Activated CD4-positive, alpha-beta T cell treated with anti-CD3 and anti-CD28 coated beads, Interleukin-2, amount 10 ng/mL, durations not matched to agents 7 days and 5 days (primary cell): ENCODE data around the gene SPPL3. TPM values are rescaled to one million over a fixed set of nuclear protein-coding genes. Genes with fewer than 3 reads are reported as not detected.
A peak's percentile ranks its signal among the peaks of the same experiment; 100 is the strongest.

Experiments used
- CTCF ChIA-PET: fragments of 350-600 bp; sonication (Branson Sonifier 250); formaldehyde crosslinking; loops from one replicate; lab custom pipeline; 2021; ENCODE audit warnings: antibody characterized with exemption; lab: Charles Lee
- POLR2A ChIA-PET: fragments of 350-600 bp; sonication (Branson Sonifier 250); formaldehyde crosslinking; loops from one replicate; lab custom pipeline; 2021; ENCODE audit warnings: antibody characterized with exemption; lab: Charles Lee
- DNase-seq: peaks from one replicate; pipeline ENCODE4 v3.0.0-alpha.2; 2020
- H3K27ac Mint-ChIP-seq: one replicate; pipeline ENCODE4 v1.8.0; 2021; ENCODE audit warnings: mild to moderate bottlenecking, moderate library complexity, mixed read lengths
- H3K27me3 Mint-ChIP-seq: one replicate; pipeline ENCODE4 v1.8.0; 2021; ENCODE audit warnings: mixed read lengths
- H3K36me3 Mint-ChIP-seq: one replicate; pipeline ENCODE4 v1.8.0; 2021; ENCODE audit warnings: low read depth, mixed read lengths
- H3K4me1 Mint-ChIP-seq: one replicate; pipeline ENCODE4 v1.8.0; 2021; ENCODE audit warnings: mixed read lengths
- H3K4me3 Mint-ChIP-seq: one replicate; pipeline ENCODE4 v1.8.0; 2021; ENCODE audit warnings: mild to moderate bottlenecking, moderate library complexity, mixed read lengths
- H3K9me3 Mint-ChIP-seq: one replicate; pipeline ENCODE4 v1.8.0; 2021; ENCODE audit warnings: mixed read lengths
- total RNA-seq, 2 experiments: library from RNA; stranded (reverse); gene quantifications; one replicate each; pipeline ENCODE4 v1.2.3, GENCODE V29; 2021

The SPPL3 gene
- total RNA-seq, 2 experiments from 2014 or later, result 31.9 to 43.0 TPM

DNA sequence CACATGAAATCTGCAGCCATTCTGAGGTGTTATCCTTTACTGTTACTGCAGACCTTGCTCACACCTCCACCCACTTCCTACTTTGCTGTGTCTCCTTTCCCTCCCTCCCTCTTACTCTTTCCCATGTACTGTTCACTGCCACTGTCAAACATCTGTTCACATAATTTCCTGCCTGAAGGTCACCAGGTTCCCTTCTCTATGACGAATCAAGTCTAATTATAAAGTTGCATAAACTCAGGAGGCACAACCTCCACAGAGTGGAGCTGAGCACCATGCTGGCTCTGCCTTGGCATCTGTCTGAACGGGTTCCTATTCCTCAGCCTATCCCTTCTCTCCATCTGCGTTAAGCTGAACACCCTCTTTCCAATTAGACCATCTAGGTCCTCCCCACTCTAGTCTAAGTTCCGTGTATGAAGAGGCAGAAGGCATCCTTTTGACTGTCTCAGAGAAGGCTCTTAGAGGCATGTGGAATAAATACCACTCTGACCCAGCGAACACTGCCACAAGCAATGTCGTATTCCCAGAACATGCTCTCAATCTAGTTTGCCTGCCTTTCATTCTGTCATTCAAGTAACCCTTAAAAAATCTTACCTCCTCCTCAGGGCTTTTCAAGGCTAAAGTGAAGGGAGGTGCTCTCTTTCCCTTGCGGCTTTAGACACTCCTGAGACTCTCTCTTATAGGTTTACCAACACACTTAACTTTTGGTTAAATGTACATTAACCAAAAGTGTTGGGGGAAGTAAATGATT lies 129.8 kb downstream of the SPPL3 start:
- no peaks in the 10 kb centered on the region for H3K9me3 Mint-ChIP-seq
- H3K36me3 Mint-ChIP-seq, result peaks cover 9% of the 10 kb centered on the region
- no peak for DNase-seq
- CTCF ChIA-PET, result no interaction called here
- H3K4me1 Mint-ChIP-seq, result peaks cover 20% of the 10 kb centered on the region
- no peak overlapping the region for H3K4me3 Mint-ChIP-seq
- no peak overlapping the region for H3K27ac Mint-ChIP-seq
- no peaks in the 10 kb centered on the region for H3K27me3 Mint-ChIP-seq
- POLR2A ChIA-PET, result no interaction called here

DNA sequence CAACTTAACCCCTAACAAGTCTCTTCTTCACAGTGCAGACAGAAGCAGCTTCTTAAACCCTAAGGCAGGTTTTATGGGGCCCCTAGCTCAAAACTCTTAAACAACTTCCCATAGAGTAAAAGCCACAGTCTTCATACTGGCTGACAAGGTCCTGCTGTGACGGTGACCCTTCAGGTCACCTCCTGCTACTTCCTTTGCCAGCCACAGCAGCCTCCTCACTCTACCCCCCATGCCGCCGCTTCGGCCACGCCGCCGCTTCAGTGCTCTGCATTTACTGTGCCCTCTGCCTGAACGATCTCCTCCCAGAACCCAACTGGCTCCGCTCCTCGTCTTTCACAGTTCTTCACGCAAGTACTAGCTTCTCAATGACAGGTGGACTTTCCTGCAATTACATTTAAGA lies 133.1 kb downstream of the SPPL3 start:
- Mint-ChIP-seq H3K4me3 (no peak overlapping the region), H3K36me3 (peaks cover 13% of the 10 kb centered on the region), H3K27me3 (no peaks in the 10 kb centered on the region), H3K4me1 (peaks cover 18% of the 10 kb centered on the region), H3K9me3 (no peaks in the 10 kb centered on the region), H3K27ac (no peak overlapping the region)
- DNase-seq, result no peak
- POLR2A ChIA-PET, result no interaction called here
- CTCF ChIA-PET, result no interaction called here

DNA sequence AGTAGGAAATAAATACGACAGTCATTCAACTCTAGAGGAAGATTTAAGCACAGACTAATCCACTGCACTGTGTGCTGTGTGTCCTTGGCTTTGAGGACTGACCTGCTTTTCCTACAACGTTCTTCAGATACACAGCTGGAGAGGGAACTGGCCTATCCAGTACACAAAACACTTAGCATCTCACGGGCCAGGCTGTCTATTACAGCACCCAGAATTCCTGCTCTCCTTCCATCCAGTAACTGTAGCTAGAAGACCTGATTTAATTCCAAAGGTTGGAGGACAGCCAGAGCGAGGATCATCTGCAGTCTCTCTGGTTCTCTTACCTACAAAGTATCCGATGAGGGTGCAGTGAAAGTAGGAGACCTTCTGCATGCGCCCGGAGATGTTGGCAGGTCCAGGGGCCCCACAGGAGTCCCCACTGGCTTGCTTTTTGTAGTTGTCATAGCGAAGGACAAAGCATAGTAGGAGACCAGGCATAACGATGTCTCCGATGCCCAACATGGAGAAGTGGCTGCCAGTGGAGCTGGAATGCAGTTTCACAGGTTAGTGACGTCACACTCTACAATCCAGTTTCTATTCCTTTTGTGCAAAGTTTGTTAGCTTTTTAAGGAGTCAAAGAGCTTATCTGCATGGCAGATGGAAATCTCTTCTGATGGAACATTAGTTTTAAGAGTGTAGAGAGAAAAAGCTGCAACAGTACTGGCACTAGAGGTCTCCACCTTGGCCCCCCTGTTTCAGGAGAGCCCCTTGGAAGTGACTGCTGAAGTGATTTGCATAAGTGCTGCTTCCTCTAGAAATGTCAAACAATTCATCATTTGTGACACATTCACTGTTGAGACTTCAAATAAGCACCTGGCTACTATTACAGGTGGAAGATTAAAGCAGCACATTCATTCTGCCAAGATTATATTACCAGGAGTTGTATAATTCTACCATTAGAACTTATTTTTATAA lies 136.8 kb downstream of the SPPL3 start:
- H3K9me3 Mint-ChIP-seq, result no peaks in the 10 kb centered on the region
- no peak overlapping the region for H3K4me3 Mint-ChIP-seq
- ChIA-PET POLR2A (interaction anchor here (0.6 kb wide), 1 partner anchor 38 kb away, joined by 4 read pairs; no protein-coding TSS in a partner anchor), CTCF (no interaction called here)
- peaks cover 17% of the 10 kb centered on the region for H3K36me3 Mint-ChIP-seq
- peaks cover 3% of the 10 kb centered on the region for H3K4me1 Mint-ChIP-seq
- H3K27ac Mint-ChIP-seq, result no peak overlapping the region
- H3K27me3 Mint-ChIP-seq, result no peaks in the 10 kb centered on the region
- DNase-seq, result no peak

DNA sequence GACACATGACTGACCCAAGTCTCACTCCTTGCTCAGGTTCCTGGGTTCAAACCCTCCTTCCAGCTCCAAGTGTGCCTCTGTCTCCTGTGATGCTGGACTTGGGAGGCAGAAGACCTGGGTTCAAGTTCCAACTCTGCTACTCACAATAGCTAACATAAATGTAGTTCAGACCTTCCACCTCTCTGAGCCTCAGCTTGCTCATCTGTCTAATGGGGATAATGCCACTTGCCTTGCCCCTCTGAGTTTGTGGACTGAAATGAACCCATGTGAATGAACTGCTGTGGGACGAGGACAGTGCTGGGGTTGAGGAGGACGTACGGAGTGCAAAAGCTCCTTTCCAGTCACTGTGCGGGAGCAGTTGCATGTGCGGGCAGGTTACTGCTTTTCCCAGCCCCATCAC lies 137.6 kb downstream of the SPPL3 start:
- Mint-ChIP-seq H3K4me1 (peaks cover 3% of the 10 kb centered on the region), H3K27ac (no peak overlapping the region), H3K9me3 (no peaks in the 10 kb centered on the region), H3K4me3 (no peak overlapping the region), H3K36me3 (peaks cover 17% of the 10 kb centered on the region), H3K27me3 (no peaks in the 10 kb centered on the region)
- CTCF ChIA-PET, result interaction anchor here (1.1 kb wide), 1 partner anchor 11 kb away, joined by 3 read pairs; no protein-coding TSS in a partner anchor
- DNase-seq, result no peak
- POLR2A ChIA-PET, result no interaction called here

DNA sequence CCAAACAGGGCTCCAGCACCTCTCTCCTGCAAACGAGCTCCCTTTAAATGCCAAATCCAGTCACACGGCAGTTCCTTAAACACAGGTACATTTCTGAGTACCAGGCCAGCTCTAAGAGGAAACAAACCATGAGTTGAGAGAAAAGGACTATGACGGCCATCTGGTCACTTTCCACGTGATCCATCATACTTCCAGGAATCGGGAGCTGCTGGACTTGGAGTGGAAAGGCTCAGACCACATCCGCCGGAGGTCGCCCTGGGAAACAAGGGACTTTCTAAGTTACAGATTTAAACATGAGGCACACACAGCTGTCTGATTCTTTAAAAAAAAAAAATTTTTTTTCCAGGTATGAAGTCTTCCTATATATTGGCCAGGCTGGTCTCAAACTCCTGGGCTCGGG lies 139.3 kb downstream of the SPPL3 start:
- POLR2A ChIA-PET, result no interaction called here
- peaks cover 9% of the 10 kb centered on the region for H3K4me1 Mint-ChIP-seq
- no peak for DNase-seq
- CTCF ChIA-PET, result interaction anchor here (0.6 to 1.6 kb wide), 2 partner anchors 65 to 208 kb away, joined by 3 read pairs; no protein-coding TSS in a partner anchor
- peaks cover 22% of the 10 kb centered on the region for H3K36me3 Mint-ChIP-seq
- H3K4me3 Mint-ChIP-seq, result no peak overlapping the region
- no peak overlapping the region for H3K27ac Mint-ChIP-seq
- no peaks in the 10 kb centered on the region for H3K9me3 Mint-ChIP-seq
- H3K27me3 Mint-ChIP-seq, result no peaks in the 10 kb centered on the region

DNA sequence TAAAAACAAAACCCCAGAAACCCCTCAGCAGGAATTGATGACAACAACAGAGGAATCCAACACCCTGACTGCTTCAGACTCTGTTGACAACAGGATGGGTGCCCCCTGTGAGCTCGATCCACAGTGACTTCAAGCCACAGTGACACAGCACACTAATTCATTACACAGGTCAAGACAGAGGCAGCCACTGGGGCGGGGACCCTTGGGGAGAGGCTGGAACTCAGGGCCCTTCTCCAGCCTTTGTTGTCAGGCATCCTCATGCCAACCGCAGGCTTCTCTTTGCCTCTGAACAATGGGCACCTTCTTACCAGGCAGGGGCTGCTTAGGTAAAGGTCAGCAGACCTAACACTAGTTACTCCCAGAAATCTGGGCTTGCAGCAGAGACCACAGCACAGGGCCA lies 140.9 kb downstream of the SPPL3 start:
- ChIA-PET POLR2A (no interaction called here), CTCF (interaction anchor here (0.6 to 0.7 kb wide), 2 partner anchors 209 to 253 kb away, joined by 3 read pairs; no protein-coding TSS in a partner anchor)
- Mint-ChIP-seq H3K36me3 (peaks cover 22% of the 10 kb centered on the region), H3K27me3 (no peaks in the 10 kb centered on the region), H3K27ac (no peak overlapping the region), H3K4me1 (peaks cover 9% of the 10 kb centered on the region), H3K4me3 (no peak overlapping the region), H3K9me3 (no peaks in the 10 kb centered on the region)
- DNase-seq, result no peak

DNA sequence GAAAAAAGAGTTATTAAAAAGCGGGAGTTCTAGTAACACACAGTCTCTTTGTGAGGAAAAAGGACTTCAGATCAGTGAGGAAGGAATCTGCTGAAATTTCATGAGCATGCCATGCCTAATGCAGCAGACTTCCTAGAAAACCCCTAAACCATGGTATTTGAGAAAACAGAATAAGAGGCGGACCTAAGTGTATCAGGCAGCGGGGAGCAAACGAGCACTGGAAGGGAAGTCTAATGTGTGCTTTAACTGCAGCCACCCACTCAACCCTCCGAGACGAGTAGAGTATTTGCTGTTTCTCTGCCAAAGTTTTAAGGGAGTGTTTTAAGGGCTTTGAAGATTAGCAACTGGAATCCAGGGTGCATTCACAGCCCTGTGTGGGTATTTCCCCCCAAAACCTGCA lies 142.1 kb downstream of the SPPL3 start:
- no peaks in the 10 kb centered on the region for H3K9me3 Mint-ChIP-seq
- ChIA-PET CTCF (no interaction called here), POLR2A (no interaction called here)
- no peak overlapping the region for H3K4me3 Mint-ChIP-seq
- peaks cover 22% of the 10 kb centered on the region for H3K36me3 Mint-ChIP-seq
- H3K27ac Mint-ChIP-seq, result no peak overlapping the region
- peaks cover 9% of the 10 kb centered on the region for H3K4me1 Mint-ChIP-seq
- DNase-seq, result no peak
- H3K27me3 Mint-ChIP-seq, result no peaks in the 10 kb centered on the region

DNA sequence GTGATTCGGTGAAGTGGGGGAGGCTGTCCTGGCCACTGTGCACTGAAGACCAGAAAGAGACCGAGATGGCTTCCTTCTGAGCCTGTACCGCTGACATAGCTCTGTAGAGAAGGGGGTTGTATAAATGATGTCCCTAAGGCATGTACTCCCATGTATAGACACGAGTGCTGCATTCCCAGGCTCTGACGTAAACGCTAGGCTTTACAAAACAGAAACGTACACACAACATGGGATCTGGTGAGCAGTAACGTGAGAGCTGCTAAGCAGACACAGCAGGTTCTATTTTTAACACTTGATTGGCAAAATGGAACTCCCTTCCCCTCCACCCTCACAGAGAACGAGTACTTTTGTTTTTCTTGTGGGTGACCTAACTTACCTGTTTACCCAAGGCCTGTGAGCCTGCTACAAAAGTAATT lies 142.6 kb downstream of the SPPL3 start:
- Mint-ChIP-seq H3K27ac (peak overlapping the region; percentile 89), H3K9me3 (no peaks in the 10 kb centered on the region), H3K4me3 (no peak overlapping the region), H3K4me1 (peaks cover 9% of the 10 kb centered on the region), H3K27me3 (no peaks in the 10 kb centered on the region), H3K36me3 (peaks cover 19% of the 10 kb centered on the region)
- POLR2A ChIA-PET, result no interaction called here
- CTCF ChIA-PET, result no interaction called here
- DNase-seq, result no peak

DNA sequence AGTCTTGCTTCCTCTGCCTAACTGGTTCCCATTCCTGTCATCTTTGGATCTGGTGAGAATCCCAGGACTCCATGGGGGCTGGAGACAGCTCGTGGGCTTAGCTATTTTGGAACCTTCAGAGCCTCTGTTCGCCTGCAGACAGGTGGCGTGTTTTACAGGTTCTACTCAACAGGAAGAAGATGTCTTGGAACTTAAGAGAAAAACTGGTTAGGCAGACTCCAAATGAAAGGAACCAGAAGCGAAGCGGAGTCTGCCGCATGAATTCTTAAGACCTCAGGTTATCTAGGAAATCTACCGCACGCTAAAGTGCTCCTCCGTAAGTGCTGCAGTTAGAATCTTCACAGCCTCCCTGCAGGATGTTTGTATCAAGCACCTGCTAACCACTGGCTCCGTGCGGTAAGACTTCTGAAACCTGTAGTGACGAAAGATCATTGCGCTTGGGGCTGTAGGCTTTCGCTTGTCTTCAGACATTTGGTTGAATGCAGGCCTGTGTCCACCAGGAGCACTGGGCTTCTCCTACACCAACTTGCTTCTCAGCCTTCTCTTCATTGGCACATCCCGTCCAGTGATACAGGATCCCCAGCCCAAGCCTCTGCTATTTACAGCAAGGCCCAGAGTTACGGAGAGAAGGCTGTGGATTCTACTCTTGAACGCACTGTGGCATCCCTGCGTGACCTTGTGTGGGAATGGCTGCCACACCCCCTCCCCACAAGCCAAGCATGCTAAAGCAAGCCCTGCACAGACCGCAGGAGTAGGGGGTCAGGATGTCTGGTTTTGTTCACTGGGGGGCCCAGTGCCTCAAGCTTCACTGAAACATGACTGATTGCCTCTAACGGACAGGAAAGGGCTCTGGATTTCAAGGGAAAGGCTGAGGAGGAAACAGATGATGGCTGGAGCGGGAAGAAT lies 143.6 kb downstream of the SPPL3 start:
- Mint-ChIP-seq H3K9me3 (no peaks in the 10 kb centered on the region), H3K27ac (peak overlapping the region; percentile 89), H3K27me3 (no peaks in the 10 kb centered on the region), H3K36me3 (peaks cover 18% of the 10 kb centered on the region), H3K4me3 (peak overlapping the region; percentile 35), H3K4me1 (peaks cover 9% of the 10 kb centered on the region)
- POLR2A ChIA-PET, result no interaction called here
- peak; percentile 55 for DNase-seq
- CTCF ChIA-PET, result interaction anchor here (1.1 kb wide), 1 partner anchor 200 kb away, joined by 3 read pairs; no protein-coding TSS in a partner anchor

DNA sequence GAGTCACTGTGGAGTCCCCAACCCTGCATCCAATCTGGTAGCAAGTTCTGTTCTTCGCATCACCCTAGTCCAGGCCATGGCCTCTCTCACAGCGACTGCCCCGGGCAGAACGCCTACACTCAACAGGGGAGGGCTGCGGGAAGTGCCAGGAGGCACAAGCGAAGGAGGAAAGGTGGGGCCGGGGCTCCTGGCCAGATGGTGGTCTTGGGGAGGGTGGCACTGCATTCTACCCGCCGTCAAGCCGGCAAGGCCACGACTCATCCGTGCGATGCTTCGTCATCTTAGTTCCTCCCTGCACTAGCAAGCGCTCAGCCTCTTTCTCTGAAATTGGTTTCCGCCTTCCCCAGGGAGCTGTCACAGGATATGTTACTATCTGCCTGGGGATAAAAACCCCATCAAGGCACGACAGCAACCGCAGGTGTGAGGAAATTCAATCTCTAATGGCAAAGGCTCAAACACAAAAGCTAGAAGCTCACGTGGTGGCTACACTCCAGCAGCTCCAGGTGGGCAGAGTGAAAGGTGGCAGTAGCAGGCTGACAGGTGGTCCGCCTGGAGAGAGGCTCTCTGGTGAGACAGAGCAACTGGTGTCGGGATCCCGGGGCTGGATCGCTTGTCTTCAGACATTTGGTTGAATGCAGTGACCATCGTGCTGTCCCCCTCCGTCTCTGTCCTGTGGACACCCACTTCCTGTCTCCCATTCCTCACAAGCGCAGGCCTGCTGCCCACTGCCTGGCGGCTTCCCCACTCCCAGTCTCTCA lies 144.4 kb downstream of the SPPL3 start:
- POLR2A ChIA-PET, result no interaction called here
- Mint-ChIP-seq H3K9me3 (peaks cover 5% of the 10 kb centered on the region), H3K36me3 (peaks cover 17% of the 10 kb centered on the region), H3K27me3 (peaks cover 2% of the 10 kb centered on the region), H3K27ac (peak overlapping the region; percentile 89), H3K4me1 (peaks cover 9% of the 10 kb centered on the region), H3K4me3 (no peak overlapping the region)
- CTCF ChIA-PET, result interaction anchor here (1.1 to 1.5 kb wide), 2 partner anchors 17 to 200 kb away, joined by 3 read pairs; no protein-coding TSS in a partner anchor
- DNase-seq, result no peak

DNA sequence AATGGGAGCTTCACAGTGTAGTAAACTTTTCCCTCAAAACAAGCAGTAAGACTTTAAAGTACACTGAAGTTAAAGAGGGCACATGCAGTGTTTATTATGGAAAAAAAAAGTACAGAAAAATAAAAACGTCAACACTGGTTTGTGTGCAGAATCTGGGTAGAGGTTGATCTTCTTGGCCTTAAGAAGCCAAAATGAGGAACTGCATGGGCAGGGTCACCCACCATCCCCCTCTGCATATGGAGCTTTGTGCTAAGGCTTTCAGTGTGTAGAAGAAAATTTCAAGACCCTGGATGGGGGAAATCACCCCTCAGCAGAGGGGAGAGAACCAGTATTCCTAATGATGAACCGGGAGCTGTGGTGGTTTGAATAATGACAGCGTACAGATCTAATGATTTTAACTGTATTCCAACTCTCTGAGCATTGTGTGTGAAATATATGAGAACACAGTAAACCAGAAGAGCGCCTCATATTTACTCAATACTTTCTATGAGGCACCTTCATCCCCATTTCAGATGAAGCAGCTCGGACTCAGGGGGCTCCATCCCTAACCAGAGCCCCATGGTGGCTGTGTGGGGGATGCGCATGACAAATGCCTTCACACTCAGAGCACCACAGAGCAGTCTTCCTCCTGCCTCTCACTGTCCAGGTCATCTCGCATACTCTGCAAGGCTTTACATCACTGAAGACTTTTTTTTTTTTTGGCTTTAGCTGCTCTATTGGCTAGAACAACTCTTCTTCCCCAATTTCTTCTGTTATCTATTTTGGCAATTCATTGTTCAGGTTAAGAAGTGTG lies 145.2 kb downstream of the SPPL3 start:
- POLR2A ChIA-PET, result interaction anchor here (0.6 kb wide), 1 partner anchor 604 kb away, joined by 4 read pairs; no protein-coding TSS in a partner anchor
- peaks cover 2% of the 10 kb centered on the region for H3K27me3 Mint-ChIP-seq
- H3K9me3 Mint-ChIP-seq, result peaks cover 5% of the 10 kb centered on the region
- H3K4me3 Mint-ChIP-seq, result no peak overlapping the region
- peaks cover 9% of the 10 kb centered on the region for H3K4me1 Mint-ChIP-seq
- DNase-seq, result no peak
- H3K36me3 Mint-ChIP-seq, result peaks cover 14% of the 10 kb centered on the region
- peak overlapping the region; percentile 16 for H3K27ac Mint-ChIP-seq
- CTCF ChIA-PET, result interaction anchor here (1.1 to 1.5 kb wide), 3 partner anchors 14 to 201 kb away, joined by 3 read pairs; no protein-coding TSS in a partner anchor
